SK-N-MC (cell line): Measurements from ENCODE around the gene ATP6AP1.

Experiments used
- DNase-seq: peaks from one replicate; pipeline ENCODE4 v3.0.0-alpha.2; 2011; ENCODE audit warnings: low read depth, low spot score
- H3K27ac ChIP-seq: fragments of 200-600 bp; sonication (generic); 2 replicates; pipeline ENCODE4 v1.5.1; 2016; ENCODE audit warnings: mixed run types
- H3K36me3 ChIP-seq: fragments of 200-600 bp; sonication (generic); 2 replicates; pipeline ENCODE4 v1.6.1; 2017; ENCODE audit warnings: antibody characterized with exemption, low read length, mixed read lengths; ENCODE audit not compliant: insufficient read depth
- H3K4me3 ChIP-seq: fragments of 200-600 bp; sonication (generic); 2 replicates; pipeline ENCODE4 v1.5.1; 2016
- H3K9ac ChIP-seq: fragments of 200-600 bp; sonication (generic); 2 replicates; pipeline ENCODE4 v1.8.0; 2017; ENCODE audit warnings: mixed run types, mixed read lengths; ENCODE audit not compliant: insufficient read length
- H3K9me3 ChIP-seq: fragments of 200-600 bp; sonication (generic); 2 replicates; pipeline ENCODE4 v1.6.1; 2017; ENCODE audit warnings: low read depth, mild to moderate bottlenecking, antibody characterized with exemption, low read length, moderate library complexity, mixed read lengths
- EZH2 ChIP-seq: fragments of 200-600 bp; sonication (generic); IDR thresholded peaks from one replicate; pipeline ENCODE4 v1.6.1; 2017; ENCODE audit warnings: antibody characterized with exemption
- FOXP2 ChIP-seq: optimal IDR thresholded peaks from 2 replicates; pipeline ENCODE3; 2011; ENCODE audit warnings: mild to moderate bottlenecking, moderate library complexity; ENCODE audit not compliant: insufficient read depth; ENCODE audit errors: extremely low read length, control extremely low read depth
- POLR2AphosphoS5 ChIP-seq: IDR thresholded peaks from 2 replicates; pipeline ENCODE4 v1.6.1; 2012; ENCODE audit warnings: mild to moderate bottlenecking, low read depth, low read length, borderline replicate concordance

ATP6AP1 gene

DNA sequence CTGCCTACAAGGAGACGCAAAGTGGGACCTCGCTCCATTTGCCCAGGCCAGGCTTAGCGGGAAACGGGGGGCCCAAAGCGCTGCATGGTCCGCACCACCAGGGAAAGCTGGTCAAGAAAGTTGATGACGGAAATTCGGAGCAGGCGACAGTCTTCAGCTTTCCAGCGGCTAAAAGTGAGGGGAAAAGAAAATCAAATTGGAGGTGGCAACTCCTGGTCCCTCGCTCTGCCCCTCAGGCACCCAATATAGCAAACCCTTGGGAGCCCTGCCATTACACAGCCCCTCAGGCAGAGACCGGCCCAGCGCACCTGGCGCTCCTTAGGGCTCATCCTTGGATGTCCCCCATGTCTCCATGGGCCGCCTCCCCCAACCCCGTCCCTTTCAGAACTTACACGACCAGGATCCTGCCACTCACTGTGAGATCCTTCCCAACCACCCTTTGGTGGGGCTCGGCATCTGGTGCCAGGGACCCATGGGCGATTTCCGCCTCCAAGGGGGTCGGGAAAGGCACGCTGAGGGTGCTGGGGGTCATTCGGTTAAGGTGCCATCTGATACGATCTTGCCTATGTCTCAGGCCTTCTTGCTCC, 49.5 kb downstream of the ATP6AP1 start:
- Histone ChIP-seq H3K36me3 (no peaks in the 10 kb centered on the region), H3K27ac (no peak overlapping the region), H3K9me3 (no peaks in the 10 kb centered on the region), H3K4me3 (peak overlapping the region; percentile 79), H3K9ac (peak overlapping the region; percentile 62)
- no peak for TF ChIP-seq FOXP2
- TF ChIP-seq EZH2 = no peak
- no peak for TF ChIP-seq POLR2AphosphoS5
- no peak for DNase-seq

DNA sequence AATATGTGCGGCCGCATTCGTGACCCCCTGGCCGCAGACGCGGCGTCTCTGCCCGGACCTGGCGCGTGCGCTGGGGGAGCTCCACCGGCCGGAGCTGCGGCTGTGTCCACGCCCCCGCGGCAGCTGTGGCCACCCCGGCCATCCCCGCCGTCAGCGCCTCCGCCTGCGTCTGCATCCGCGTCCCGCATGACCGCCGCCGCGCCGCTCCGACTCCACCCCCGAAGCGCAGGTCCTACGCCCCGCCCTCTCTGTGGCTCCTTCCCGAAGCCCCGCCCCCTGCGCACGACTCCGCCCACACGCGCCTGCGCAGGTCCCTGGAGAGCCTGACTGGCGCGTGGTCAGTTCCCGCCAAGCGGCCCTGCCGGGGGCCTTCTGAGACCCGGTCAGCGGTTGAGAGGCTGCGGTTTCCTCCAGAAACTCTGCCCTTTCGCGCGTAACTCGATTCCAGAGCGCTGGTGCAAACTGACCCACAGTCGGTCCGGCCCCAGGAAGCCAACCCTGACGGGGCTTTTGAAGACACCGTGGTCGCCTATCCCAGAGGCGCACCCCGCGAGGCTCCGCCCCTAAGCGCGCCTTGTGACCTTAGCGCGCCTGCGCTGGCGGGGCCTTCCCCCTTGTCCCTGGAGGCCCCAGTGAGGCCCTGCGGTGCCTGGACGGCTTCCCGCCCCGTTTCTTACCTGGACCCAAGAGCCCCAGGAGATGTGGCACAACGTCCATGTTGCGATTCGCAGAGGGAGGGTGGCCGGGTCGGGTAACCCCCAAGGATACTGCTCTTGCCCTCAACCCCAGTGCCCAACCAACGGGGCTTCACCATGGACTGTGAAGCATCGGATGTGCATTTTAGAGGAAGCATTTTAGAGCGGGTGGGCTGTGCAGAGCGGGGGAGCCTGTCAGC, 50.5 kb downstream of the ATP6AP1 start, which contains the start of gene LAGE3:
Gene LAGE3 (minus strand): TSS at position 554 of the 895 bp plus-strand sequence. CDS start 366 bp downstream, at position 188.
- H3K9ac ChIP-seq = peak within 1 kb of the TSS; percentile 62
- DNase-seq = peak; percentile 16
- H3K36me3 ChIP-seq = no peaks in the 10 kb centered on the region
- peak within 1 kb of the TSS; percentile 79 for H3K4me3 ChIP-seq
- H3K27ac ChIP-seq = peak within 1 kb of the TSS; percentile 80
- TF ChIP-seq FOXP2 (no peak), EZH2 (no peak), POLR2AphosphoS5 (peak; percentile 72; the same call in 1 of the 2 replicates)
- no peaks in the 10 kb centered on the region for H3K9me3 ChIP-seq

DNA sequence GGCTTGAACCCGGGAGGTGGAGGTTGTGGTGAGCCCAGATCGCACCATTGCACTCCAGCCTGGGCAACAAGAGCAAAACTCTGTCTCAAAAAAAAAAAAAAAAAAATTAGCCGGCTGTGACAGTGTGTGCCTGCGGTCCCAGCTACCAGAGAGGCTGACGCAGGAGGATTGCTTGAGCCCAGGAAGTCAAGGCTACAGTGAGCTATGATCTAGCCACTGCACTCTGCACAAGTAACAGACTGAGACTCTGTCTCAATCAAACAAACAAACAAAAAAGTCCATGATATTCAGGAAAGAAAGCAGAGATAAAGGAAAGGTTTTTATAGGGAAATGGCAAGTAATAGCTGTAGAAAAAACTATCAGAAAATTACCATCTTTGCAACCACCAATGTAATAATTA, 52.7 kb downstream of the ATP6AP1 start:
- Histone ChIP-seq H3K27ac (no peak overlapping the region), H3K9ac (no peak overlapping the region), H3K9me3 (no peaks in the 10 kb centered on the region), H3K4me3 (no peak overlapping the region), H3K36me3 (peaks cover 7% of the 10 kb centered on the region; the same call in 1 of the 2 replicates)
- DNase-seq = no peak
- TF ChIP-seq POLR2AphosphoS5 (no peak), EZH2 (no peak), FOXP2 (no peak)

DNA sequence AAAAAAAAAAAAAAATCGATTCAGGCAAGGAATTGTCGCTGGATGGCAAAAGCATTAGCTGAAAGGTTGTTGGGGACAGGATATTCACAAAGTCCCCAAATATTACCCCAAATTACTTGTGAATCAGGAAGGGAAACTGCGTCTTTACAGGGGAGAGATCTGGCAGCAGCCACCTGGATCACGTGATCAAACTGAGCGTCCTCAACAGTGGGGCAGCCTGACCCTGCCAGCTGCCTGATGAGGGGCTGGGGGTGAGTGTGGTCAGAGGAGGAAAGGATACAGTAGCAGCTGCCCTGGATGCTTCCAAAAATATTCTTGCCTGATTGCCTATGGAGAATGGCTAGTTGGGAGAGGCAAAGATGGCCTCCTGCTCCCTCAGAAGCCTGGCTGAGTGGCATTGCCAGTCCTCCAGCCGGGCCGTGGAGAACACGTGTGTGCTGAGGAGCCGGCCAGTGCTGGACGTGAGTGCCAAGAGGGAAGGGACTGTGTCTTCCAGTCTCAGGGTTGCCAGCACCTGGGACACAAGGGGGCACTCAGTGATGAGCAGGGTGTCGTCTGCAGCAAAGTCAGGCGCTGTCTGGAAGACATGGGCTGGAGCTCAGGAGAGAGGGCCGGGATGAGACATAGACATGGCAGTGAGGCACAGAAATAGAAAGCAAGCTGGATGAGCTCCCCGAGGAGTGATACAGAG, 53.6 kb downstream of the ATP6AP1 start:
- Histone ChIP-seq H3K27ac (no peak overlapping the region), H3K9me3 (no peaks in the 10 kb centered on the region), H3K4me3 (no peak overlapping the region), H3K36me3 (peaks cover 7% of the 10 kb centered on the region; the same call in 1 of the 2 replicates), H3K9ac (no peak overlapping the region)
- no peak for TF ChIP-seq EZH2
- no peak for DNase-seq

DNA sequence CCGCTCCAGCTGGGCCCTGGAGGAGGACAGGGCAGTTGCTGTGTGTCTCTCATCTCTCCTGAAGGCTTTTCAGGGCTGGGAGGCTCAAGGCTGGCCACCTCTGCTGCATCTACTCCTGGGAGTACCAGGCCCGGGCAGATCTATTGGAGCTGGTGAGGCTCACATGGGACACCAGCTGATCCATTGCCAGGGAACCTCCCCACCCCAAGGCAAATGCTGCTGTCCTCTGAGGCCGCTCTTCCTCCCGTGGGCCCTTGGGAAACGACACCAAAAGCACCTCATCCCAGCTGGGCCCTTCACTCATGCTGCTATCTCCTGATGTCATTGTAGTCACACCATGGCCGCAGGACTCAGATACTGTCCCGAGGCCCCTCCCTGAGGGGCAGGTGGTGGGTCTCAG, 54.3 kb downstream of the ATP6AP1 start:
- Histone ChIP-seq H3K4me3 (no peak overlapping the region), H3K9me3 (no peaks in the 10 kb centered on the region), H3K27ac (no peak overlapping the region), H3K9ac (no peak overlapping the region), H3K36me3 (peaks cover 7% of the 10 kb centered on the region; the same call in 1 of the 2 replicates)
- no peak for DNase-seq
- no peak for TF ChIP-seq FOXP2
- TF ChIP-seq EZH2 = no peak
- no peak for TF ChIP-seq POLR2AphosphoS5

DNA sequence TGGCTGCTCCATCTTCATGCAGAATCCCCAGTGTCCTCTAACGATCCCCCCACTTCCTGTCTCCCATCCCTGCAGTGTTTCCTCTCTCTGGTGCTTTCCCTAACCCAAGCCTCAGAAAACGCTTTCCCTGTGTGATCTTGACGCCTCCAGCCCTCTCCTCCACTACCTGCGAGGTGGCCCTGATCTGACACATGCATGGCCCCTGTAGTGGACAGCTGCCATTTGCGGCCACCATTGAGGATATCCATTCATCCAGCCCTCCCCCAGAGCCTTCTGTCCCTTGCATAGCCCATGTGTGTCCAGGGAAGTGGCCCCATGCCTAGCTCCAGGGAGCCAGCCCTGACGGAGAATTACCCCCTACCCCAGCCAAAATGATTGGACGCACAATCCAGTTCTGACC, 54.8 kb downstream of the ATP6AP1 start:
- Histone ChIP-seq H3K27ac (no peak overlapping the region), H3K9ac (no peak overlapping the region), H3K4me3 (no peak overlapping the region), H3K36me3 (peaks cover 7% of the 10 kb centered on the region; the same call in 1 of the 2 replicates), H3K9me3 (no peaks in the 10 kb centered on the region)
- no peak for DNase-seq
- TF ChIP-seq FOXP2 (no peak), EZH2 (no peak)

DNA sequence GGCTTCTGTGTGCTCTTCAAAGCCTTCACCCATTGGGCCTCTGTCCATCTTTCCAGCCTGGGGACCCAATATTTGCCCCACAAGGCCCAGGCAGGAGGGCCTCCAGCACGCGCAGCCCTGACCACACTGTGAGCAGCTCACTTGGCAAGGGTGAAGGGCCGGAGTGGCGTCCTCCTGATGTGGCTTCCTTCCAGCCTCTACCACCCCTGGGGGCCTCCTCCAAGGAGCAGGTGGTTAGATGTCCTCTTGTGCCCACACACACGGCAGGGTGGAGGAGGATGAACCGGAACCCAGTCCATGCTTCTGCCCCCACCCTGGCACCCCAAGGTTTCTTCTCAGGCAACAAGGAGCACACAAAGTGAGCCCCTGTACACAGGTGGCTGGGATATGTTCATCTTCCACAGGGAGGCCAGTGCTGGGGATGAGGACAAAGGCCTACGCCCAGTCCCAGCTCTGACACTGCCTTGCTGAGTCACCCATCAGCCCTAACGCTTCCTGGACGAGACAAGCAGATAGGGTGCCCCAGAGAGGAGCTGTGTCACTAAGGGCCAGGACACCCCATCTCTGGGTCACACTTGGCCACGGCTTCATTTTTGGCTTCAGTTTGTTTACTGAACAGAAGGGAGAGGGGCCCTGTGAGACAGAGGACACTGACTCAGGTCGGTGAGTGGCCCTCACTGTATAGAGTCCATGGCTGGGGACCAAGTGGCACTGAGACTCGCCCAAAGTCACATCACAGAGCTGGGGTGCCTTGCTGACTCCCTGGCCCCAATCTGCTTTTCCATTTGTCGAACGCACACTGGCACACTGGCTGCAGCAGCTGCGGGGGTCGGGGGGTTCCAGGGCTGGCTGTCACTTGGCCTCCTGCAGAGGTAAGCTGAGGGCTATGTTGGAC, 56.0 kb downstream of the ATP6AP1 start:
- Histone ChIP-seq H3K4me3 (no peak overlapping the region), H3K9ac (no peak overlapping the region), H3K27ac (no peak overlapping the region), H3K36me3 (peaks cover 7% of the 10 kb centered on the region; the same call in 1 of the 2 replicates), H3K9me3 (no peaks in the 10 kb centered on the region)
- TF ChIP-seq FOXP2 (no peak), POLR2AphosphoS5 (no peak), EZH2 (no peak)
- DNase-seq = no peak
